Spinal cord (tissue), 10 donors: ENCODE results near the gene ARID3C. TPM values are rescaled to one million over a fixed set of nuclear protein-coding genes. Genes with fewer than 3 reads are reported as not detected.
A peak's percentile ranks its signal among the peaks of the same experiment; 100 is the strongest.

Source experiments
- DNase-seq, 6 donors: peaks; one replicate each; pipeline versions ENCODE4 v3.0.0 to v3.0.0-alpha.2; 2013 to 2015; ENCODE audit warnings: low spot score in 6 of 6, low read depth in 4 of 6
- H3K27ac ChIP-seq: one replicate; pipeline ENCODE4 v1.5.1; 2013; ENCODE audit warnings: low read depth, low read length, control low read depth
- H3K27me3 ChIP-seq: one replicate; pipeline ENCODE4 v1.6.1; 2013; ENCODE audit warnings: low read length; ENCODE audit not compliant: control insufficient read depth, insufficient read depth
- H3K36me3 ChIP-seq: one replicate; pipeline ENCODE4 v1.6.1; 2013; ENCODE audit warnings: low read length; ENCODE audit not compliant: control insufficient read depth, insufficient read depth
- H3K4me1 ChIP-seq: one replicate; pipeline ENCODE4 v1.6.1; 2013; ENCODE audit warnings: low read length; ENCODE audit not compliant: control insufficient read depth, insufficient read depth
- H3K4me3 ChIP-seq: one replicate; pipeline ENCODE4 v1.5.1; 2013; ENCODE audit warnings: low read depth, low read length, control low read depth
- H3K9me3 ChIP-seq: one replicate; pipeline ENCODE4 v1.6.1; 2013; ENCODE audit warnings: low read length; ENCODE audit not compliant: control insufficient read depth, insufficient read depth
- WGBS: methylation state at CpG from one replicate; pipeline ENCODE4 v1.1.5; 2013; ENCODE audit warnings: missing lambda C conversion rate; ENCODE audit not compliant: insufficient coverage; 5-methylcytosine and 5-hydroxymethylcytosine counted together
- long read RNA-seq, 4 donors: transcript quantifications; one replicate each; lab custom pipeline, GENCODE V29; 2026
- polyA plus RNA-seq, 2 donors: library from polyadenylated mRNA; unstranded; fragments of 120-200 nt; gene quantifications; one replicate each; pipeline ENCODE4 v1.2.1, GENCODE V29; 2013; ENCODE audit not compliant: insufficient read length in 2 of 2
- total RNA-seq, 2 donors: library from RNA; depleted of rRNA in 1 of 2; stranded (reverse); fragments of 120-200 nt in 1 of 2; fragments of >200 nt in 1 of 2; gene quantifications; one replicate each; pipeline versions ENCODE4 v1.2.3 to v1.2.4, GENCODE V29; 2013 to 2014
- donor health status: healthy.

Gene ARID3C, protein sequence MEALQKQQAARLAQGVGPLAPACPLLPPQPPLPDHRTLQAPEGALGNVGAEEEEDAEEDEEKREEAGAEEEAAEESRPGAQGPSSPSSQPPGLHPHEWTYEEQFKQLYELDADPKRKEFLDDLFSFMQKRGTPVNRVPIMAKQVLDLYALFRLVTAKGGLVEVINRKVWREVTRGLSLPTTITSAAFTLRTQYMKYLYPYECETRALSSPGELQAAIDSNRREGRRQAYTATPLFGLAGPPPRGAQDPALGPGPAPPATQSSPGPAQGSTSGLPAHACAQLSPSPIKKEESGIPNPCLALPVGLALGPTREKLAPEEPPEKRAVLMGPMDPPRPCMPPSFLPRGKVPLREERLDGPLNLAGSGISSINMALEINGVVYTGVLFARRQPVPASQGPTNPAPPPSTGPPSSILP
- 1 to 10 TPM in 1 of 2 donors, under 1 TPM in 1; 0.33 to 1.1 TPM for total RNA-seq
- polyA plus RNA-seq, result under 1 TPM; 0.60 to 0.66 TPM
- long read RNA-seq, donor 1, result 0 reads
- long read RNA-seq, donor 2, result 0 reads
- long read RNA-seq, donor 3, result 0 reads
- long read RNA-seq, donor 4, result 0 reads

DNA sequence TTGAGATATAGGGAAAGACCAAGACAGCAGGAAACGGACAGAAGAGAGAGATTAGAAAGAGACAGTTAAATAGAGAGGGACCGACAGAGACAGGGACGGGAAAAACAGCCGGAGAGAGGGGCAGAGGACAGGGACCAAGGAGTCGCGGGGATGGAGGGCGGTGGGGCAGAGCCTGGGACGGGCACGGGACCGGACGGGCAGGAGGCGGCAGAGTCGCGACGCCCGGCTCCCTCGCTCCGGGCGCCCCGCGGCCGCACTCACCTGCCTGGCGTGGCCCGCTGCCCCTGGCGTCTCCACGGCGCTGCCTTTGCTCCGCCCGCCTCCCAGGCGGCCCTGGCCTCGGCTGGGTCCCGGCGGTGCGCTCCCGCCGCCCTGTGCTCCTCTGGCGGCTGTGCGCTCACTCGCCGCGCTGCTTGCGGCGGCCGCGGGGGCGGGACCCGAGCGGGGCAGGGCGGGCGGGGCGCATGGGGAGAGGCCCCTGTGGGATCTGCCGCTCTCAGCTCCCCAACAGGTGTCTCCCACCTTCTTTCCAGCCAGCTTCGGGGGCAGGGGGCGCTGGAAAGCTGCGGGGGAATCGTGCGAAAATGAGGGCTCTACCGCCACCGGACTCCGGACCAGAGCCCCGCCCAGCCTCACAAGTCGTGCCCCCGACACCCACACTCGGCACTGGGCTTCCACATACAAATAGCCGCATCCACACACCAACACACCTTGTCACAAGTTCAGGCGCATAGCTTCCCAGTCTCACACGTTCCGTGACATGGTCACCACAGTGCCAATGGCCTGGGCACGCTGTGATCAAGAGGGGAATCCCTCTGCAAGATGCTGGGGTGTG is at the start of gene ARID3C:
TSS of gene ARID3C (minus strand) at position 411 of the 835 bp plus-strand sequence. CDS start 1,052 bp downstream, outside the sequence.
- H3K4me3 ChIP-seq, result no peak within 1 kb of the TSS
- DNase-seq, result peak in 2 of 6 donors; percentile 6 to 38
- peaks cover 70% of the 10 kb centered on the region for H3K27me3 ChIP-seq
- H3K27ac ChIP-seq, result no peak within 1 kb of the TSS
- WGBS, result 2% methylated on average over 69 of the region's 69 CpGs
- H3K4me1 ChIP-seq, result peaks cover 27% of the 10 kb centered on the region
- H3K9me3 ChIP-seq, result no peaks in the 10 kb centered on the region
- no peaks in the 10 kb centered on the region for H3K36me3 ChIP-seq

DNA sequence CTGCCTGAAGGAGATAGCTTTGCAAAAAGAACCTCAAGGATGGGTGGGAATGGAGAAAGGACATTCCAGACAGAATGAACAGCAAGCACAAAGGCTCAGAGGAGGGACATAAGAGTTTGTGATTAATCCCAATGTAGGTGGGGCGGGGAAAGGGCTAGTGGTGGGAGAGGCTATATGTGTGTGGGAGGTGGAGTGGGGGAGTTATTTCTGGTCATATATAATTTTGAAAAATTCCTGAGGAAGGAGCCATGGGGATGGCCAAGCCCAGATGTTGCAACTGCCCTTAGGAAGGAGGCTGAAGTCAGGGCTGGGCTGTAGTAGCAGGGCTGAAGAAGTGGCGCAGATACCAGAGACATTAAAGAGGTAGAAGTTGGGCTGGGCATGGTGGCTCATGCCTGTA is 47.0 kb upstream of the ARID3C start:
- Histone ChIP-seq H3K27ac (no peak overlapping the region), H3K9me3 (no peaks in the 10 kb centered on the region), H3K4me1 (no peaks in the 10 kb centered on the region), H3K4me3 (no peak overlapping the region), H3K36me3 (no peaks in the 10 kb centered on the region), H3K27me3 (no peaks in the 10 kb centered on the region)
- WGBS, result 100% methylated on average over 2 of the region's 2 CpGs
- DNase-seq, result no peak

DNA sequence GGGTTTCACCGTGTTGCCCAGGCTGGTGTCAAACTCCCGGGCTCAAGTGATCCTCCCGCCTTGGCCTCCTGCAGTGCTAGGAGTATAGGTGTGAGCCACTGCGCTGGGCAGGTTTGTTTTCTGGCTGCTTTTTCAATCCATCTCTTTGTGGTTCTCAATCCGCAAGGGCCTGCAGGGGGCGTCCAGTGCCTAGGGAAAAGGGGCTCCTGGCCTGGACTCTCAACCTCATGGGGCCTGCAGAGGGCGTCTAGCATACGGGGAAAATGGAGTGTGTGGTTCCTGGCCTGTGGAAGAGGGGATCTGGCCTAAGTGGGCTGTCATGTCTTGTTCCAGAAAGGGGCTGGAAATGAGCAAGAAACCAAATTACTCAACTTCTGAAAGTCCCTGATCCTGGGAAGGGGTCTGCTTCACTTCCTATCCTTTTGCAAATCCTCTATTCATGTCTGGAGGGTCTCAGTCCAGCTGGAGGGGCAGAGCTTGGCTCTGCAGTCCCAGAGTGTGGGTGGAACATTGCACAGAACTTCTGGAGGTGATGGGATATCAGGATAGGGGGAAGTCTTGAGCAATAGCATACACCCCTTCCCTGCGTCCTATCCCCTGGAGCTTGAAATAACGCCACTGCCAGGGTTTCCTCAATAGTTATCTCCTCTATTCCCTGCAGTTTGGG is 46.3 kb upstream of the ARID3C start:
- H3K27ac ChIP-seq, result no peak overlapping the region
- 14% methylated on average over 8 of the region's 10 CpGs for WGBS
- H3K27me3 ChIP-seq, result no peaks in the 10 kb centered on the region
- H3K9me3 ChIP-seq, result no peaks in the 10 kb centered on the region
- H3K4me3 ChIP-seq, result no peak overlapping the region
- H3K36me3 ChIP-seq, result no peaks in the 10 kb centered on the region
- no peaks in the 10 kb centered on the region for H3K4me1 ChIP-seq
- peak in 2 of 6 donors; percentile 49 to 77 for DNase-seq

DNA sequence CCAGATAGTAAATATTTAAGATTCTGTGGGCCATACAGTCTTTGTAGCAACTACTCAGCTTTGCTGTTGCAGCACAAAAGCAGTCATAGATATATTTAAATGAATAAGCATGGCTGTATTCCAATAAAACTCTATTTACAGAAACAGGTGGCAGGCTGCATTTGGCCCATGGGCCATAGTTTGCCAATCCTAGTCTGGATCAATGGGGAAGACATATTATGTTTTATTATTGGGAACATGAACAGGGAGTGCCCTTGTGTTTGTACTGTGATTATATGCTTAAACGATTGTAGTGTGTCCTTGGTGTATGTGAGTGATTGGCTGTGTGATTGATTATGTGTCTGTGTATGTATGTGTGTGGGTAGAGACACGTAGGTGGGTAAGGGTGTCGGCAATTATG is 45.6 kb upstream of the ARID3C start:
- no peak for DNase-seq
- 60% methylated on average over 1 of the region's 3 CpGs for WGBS
- H3K27ac ChIP-seq, result no peak overlapping the region

DNA sequence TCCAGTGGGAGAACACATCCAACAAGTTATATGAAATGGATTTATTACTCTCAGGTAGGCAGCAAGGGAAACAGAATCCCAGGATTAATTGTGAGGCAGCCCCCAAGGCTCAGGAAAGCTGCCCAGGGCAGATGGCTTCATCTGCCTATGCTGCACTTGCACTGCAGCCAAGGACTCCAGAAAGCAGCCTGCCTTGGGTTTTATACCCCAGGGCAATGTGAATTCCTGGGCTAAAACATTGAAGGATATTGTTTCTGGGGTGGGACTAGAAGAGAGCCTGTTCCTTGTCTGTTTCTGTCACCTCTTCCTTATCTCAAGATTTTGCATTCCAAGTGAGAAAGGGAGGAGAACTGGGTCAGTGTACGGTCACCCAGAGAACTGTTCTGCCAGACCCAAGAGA is 42.4 kb upstream of the ARID3C start:
- H3K4me3 ChIP-seq, result no peak overlapping the region
- H3K27ac ChIP-seq, result no peak overlapping the region
- no peak for DNase-seq
- H3K9me3 ChIP-seq, result no peaks in the 10 kb centered on the region
- peaks cover 3% of the 10 kb centered on the region for H3K4me1 ChIP-seq
- WGBS, result no CpG with 5 or more reads among the region's 1 CpG
- H3K36me3 ChIP-seq, result no peaks in the 10 kb centered on the region
- no peaks in the 10 kb centered on the region for H3K27me3 ChIP-seq

More for the DNA sequence above, 45.6 kb upstream of the ARID3C start:
- H3K27me3 ChIP-seq, result no peaks in the 10 kb centered on the region
- H3K4me1 ChIP-seq, result no peaks in the 10 kb centered on the region
- H3K4me3 ChIP-seq, result no peak overlapping the region
- H3K36me3 ChIP-seq, result no peaks in the 10 kb centered on the region
- no peaks in the 10 kb centered on the region for H3K9me3 ChIP-seq

DNA sequence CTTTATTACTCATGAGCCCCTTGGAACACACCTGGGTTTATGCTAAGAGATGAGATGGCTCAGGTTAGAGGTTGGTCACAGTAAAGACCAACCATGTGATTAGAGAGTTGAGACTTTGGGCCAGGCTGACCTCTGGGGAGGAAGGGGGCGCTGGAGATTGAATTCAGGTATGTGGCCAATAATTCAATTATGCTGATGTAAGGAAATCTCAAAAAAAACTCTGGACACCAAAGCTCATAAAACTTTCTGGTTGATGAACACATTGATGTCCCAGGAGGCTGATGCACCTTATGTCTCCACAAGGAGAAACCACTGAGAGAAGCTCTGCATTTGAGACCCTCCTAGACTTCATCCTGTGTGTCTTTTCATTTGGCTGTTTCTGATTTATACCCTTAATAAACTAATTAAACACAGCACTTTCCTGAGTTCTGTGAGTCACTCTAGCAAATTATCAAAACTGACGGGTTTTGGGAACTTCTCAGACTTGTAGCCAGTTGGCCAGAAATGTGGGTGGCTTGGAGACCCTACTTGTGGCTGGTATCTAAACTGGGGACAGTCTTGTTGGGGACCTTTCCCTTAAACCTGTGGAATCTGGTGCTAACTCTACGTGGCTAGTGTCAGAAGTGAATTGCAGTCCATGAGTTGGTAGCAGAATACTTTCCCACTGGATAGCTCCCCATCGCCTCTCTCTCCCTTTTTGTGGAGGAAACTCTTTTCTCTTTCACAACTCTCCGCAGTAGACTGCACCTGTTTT is 41.1 kb upstream of the ARID3C start:
- no peak overlapping the region for H3K27ac ChIP-seq
- peaks cover 13% of the 10 kb centered on the region for H3K4me1 ChIP-seq
- WGBS, result 93% methylated on average over 3 of the region's 5 CpGs
- DNase-seq, result no peak
- no peaks in the 10 kb centered on the region for H3K9me3 ChIP-seq
- H3K27me3 ChIP-seq, result no peaks in the 10 kb centered on the region
- no peak overlapping the region for H3K4me3 ChIP-seq
- H3K36me3 ChIP-seq, result no peaks in the 10 kb centered on the region

DNA sequence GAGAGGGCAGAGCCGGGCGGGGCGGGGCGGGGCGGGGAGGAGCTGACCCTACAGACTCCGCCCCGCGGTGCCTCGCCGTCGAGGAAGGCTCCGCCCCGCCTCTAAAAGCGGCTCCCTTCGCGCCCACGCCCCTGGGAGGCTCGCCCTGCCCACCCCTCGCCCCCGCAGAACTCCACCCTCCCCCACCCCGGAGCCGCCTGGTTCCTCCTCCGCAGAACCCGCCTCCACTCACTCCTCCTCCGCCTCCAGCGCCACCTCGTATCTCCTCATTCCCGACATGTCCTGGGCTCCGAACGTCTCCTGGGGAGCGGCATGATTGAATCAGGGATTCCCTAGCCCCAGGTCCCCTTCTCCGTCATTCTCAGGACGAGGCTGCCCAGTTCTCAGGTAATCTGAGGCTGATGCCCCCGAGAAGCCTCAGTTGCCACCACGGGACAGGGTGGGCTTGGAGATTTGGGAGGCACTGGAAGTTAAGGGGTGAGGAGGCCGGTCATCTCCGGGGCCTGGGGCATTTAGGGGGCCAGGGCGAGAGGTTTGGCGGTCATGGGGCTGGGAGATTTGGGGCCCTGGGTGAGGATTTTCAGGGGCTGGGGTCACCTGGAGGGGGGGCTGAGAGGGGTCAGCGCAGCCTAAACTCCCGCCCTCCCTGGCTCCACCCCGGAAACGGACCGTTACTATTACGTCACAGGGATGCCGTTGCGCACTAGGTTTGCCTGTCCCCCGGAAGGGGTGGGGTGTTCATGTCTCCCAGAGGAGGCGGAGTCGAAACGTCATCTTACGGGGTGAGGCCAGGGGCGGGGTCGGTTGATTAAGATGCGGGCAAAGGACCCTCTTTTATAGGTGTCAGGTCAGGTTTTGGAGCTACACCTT is 36.8 kb upstream of the ARID3C start:
- H3K4me3 ChIP-seq, result peak overlapping the region; percentile 98
- under 1% methylated on average over 37 of the region's 55 CpGs for WGBS
- peaks cover under 1% of the 10 kb centered on the region for H3K36me3 ChIP-seq
- no peaks in the 10 kb centered on the region for H3K9me3 ChIP-seq
- H3K27ac ChIP-seq, result peak overlapping the region; percentile 98
- peaks cover 23% of the 10 kb centered on the region for H3K4me1 ChIP-seq
- H3K27me3 ChIP-seq, result no peaks in the 10 kb centered on the region
- DNase-seq, result peak; percentile 86 to 99 (median 94)

DNA sequence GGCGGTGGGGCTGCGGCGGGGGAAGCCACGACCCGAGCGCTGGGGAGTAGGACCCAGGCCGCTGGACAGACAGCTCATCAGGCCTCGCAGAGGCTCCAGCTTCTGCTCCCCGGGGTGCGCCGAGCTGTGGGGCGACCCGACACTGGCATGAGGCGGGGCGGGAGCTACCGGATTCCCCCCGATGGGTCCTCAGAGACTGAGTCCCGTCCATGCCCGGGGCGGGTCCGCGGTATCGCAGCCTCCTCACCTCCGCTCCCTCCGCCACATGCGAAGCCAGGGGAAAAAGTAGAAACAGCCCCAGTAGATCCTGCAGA is 36.2 kb upstream of the ARID3C start:
- Histone ChIP-seq H3K27me3 (no peaks in the 10 kb centered on the region), H3K4me1 (peaks cover 23% of the 10 kb centered on the region), H3K9me3 (no peaks in the 10 kb centered on the region), H3K27ac (peak overlapping the region; percentile 91), H3K36me3 (peaks cover 6% of the 10 kb centered on the region), H3K4me3 (peak overlapping the region; percentile 98)
- DNase-seq, result no peak
- under 1% methylated on average over 26 of the region's 26 CpGs for WGBS
